OCI-LY1 (cell line): ENCODE data around the gene STXBP6.

Experiments
- H2AFZ ChIP-seq: fragments of 200-600 bp; sonication (generic), shearing (Covaris generic); 2 replicates; pipeline ENCODE4 v1.6.0; 2014; ENCODE audit warnings: antibody characterized with exemption, mild to moderate bottlenecking, low read length
- H3F3A ChIP-seq: fragments of 200-600 bp; sonication (generic), shearing (Covaris generic); 2 replicates; pipeline ENCODE4 v1.6.0; 2014; ENCODE audit warnings: mild to moderate bottlenecking, antibody characterized with exemption, low read length, moderate library complexity; ENCODE audit not compliant: insufficient read depth
- H3K27ac ChIP-seq: fragments of 200-600 bp; sonication (generic); 2 replicates; pipeline ENCODE4 v1.5.1; 2014; ENCODE audit warnings: low read length, mixed run types, mild to moderate bottlenecking, low read depth; ENCODE audit not compliant: poor library complexity, severe bottlenecking
- H3K27me3 ChIP-seq: fragments of 200-600 bp; sonication (generic); 2 replicates; pipeline ENCODE4 v1.6.0; 2014; ENCODE audit warnings: antibody characterized with exemption, mild to moderate bottlenecking, low read length, moderate library complexity; ENCODE audit not compliant: insufficient read depth
- H3K36me3 ChIP-seq: fragments of 200-600 bp; sonication (generic); 2 replicates; pipeline ENCODE4 v1.6.1; 2014; ENCODE audit warnings: mild to moderate bottlenecking, antibody characterized with exemption, low read length, moderate library complexity, mixed read lengths; ENCODE audit not compliant: insufficient read depth
- H3K4me1 ChIP-seq: fragments of 200-600 bp; sonication (generic); 2 replicates; pipeline ENCODE4 v1.5.1; 2014; ENCODE audit warnings: mild to moderate bottlenecking, low read length, moderate library complexity; ENCODE audit not compliant: insufficient read depth, severe bottlenecking
- H3K4me2 ChIP-seq: fragments of 200-600 bp; sonication (generic), shearing (Covaris generic); 2 replicates; pipeline ENCODE4 v1.6.1; 2014; ENCODE audit warnings: low read length
- H3K4me3 ChIP-seq: fragments of 200-600 bp; sonication (generic); 2 replicates; pipeline ENCODE4 v1.5.1; 2014; ENCODE audit warnings: low read length, low read depth, mild to moderate bottlenecking, mixed read lengths; ENCODE audit not compliant: poor library complexity, severe bottlenecking
- H3K79me2 ChIP-seq: fragments of 200-600 bp; shearing (Covaris generic); 2 replicates; pipeline ENCODE4 v1.6.1; 2016; ENCODE audit warnings: mixed run types, low read length, mixed read lengths; ENCODE audit not compliant: insufficient read depth
- H3K9ac ChIP-seq: fragments of 200-600 bp; sonication (generic), shearing (Covaris generic); 2 replicates; pipeline ENCODE4 v1.6.1; 2014; ENCODE audit warnings: mild to moderate bottlenecking, low read length, mixed read lengths
- H3K9me2 ChIP-seq: fragments of 200-600 bp; sonication (generic), shearing (Covaris generic); 2 replicates; pipeline ENCODE4 v1.6.1; 2014; ENCODE audit warnings: low read depth, mild to moderate bottlenecking, low read length, mixed read lengths
- H3K9me3 ChIP-seq: fragments of 200-600 bp; shearing (Covaris generic); 2 replicates; pipeline ENCODE4 v1.6.1; 2014; ENCODE audit warnings: low read length, mixed read lengths
- H4K20me1 ChIP-seq: fragments of 200-600 bp; sonication (generic), shearing (Covaris generic); 2 replicates; pipeline ENCODE4 v1.6.0; 2016; ENCODE audit warnings: mild to moderate bottlenecking, low read length; ENCODE audit not compliant: insufficient read depth
- CTCF ChIP-seq: fragments of 200-600 bp; sonication (generic), shearing (Covaris generic); IDR thresholded peaks from 2 replicates; pipeline ENCODE4 v1.5.1; 2017; ENCODE audit warnings: mild to moderate bottlenecking, antibody characterized with exemption, low read length, moderate library complexity, mixed read lengths
- EZH2 ChIP-seq: fragments of 200-600 bp; sonication (generic), shearing (Covaris generic); IDR thresholded peaks from 2 replicates; pipeline ENCODE4 v1.8.0; 2017; ENCODE audit warnings: borderline replicate concordance, mixed run types, mild to moderate bottlenecking, antibody characterized with exemption, low read length, moderate library complexity, mixed read lengths

STXBP6 gene

DNA sequence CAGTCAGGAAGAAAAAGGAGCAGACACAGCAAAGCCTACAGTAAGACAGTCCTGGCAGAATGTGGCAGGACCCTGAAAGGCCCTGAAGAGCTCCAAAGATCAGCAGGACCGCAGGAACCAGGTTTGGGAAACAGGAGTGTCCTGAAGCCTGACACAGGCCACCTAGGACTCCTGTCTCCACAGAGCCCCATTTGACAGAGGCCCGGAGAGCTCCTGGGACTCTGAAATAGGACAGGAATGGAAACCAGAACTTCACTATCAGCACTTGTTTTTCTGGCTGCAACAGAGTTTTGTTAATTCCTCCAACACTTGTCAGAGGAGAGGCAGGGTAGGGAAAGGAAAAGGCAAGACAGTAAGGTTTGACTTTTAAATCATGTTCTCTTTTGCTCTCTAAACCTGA, 12.9 kb downstream of the STXBP6 start:
- Histone ChIP-seq H3F3A (no peaks in the 10 kb centered on the region), H3K79me2 (no peaks in the 10 kb centered on the region), H3K9me3 (no peaks in the 10 kb centered on the region), H2AFZ (no peak overlapping the region), H3K4me3 (no peak overlapping the region), H3K4me1 (no peaks in the 10 kb centered on the region), H3K9ac (no peak overlapping the region), H3K27ac (no peak overlapping the region), H3K36me3 (no peaks in the 10 kb centered on the region), H3K4me2 (no peak overlapping the region), H3K9me2 (no peaks in the 10 kb centered on the region), H3K27me3 (no peaks in the 10 kb centered on the region), H4K20me1 (no peaks in the 10 kb centered on the region)
- TF ChIP-seq CTCF: no peak
- no peak for TF ChIP-seq EZH2

DNA sequence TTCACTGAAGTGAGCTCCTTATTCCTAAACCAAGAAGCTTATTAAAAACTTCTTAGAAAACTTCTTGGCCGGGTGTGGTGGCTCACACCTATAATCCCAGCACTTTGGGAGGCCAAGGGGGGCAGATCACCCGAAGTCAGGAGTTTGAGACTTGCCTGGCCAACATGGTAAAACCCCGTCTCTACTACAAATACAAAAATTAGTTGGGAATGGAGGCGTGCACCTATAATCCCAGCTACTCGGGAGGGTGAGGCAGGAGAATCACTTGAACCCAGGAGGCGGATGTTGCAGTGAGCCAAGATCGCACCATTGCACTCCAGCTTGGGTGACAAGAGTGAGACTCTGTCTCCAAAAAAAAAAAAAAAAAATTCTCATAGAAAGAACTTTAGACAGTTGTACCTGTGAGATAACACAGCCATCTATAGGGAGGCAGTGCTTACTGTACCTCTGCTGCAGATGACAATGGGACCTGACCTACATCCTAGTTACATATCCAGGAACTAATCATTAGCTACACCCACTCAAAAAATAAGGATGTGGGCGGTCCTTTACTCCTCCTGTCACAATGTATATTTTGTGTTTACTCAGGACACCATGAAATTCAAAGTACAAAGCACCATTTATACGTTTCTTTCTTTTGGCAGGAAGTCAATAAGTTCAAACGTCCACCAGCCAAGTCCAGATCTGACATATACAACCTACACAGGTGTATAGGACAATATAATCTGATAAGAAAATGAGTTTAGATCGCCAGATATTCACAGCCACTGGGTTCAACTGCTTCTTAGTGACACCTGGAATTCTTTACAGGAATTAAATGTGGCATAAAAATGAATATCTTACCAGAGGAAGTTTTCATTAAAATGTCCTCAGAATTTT, 14.9 kb downstream of the STXBP6 start:
- Histone ChIP-seq H2AFZ (no peak overlapping the region), H3K27me3 (no peaks in the 10 kb centered on the region), H3K36me3 (no peaks in the 10 kb centered on the region), H3K4me3 (no peak overlapping the region), H3K4me2 (no peak overlapping the region), H3K4me1 (no peaks in the 10 kb centered on the region), H3K79me2 (no peaks in the 10 kb centered on the region), H3K9me2 (no peaks in the 10 kb centered on the region), H3K27ac (no peak overlapping the region), H4K20me1 (no peaks in the 10 kb centered on the region), H3K9me3 (no peaks in the 10 kb centered on the region), H3F3A (no peaks in the 10 kb centered on the region), H3K9ac (no peak overlapping the region)
- no peak for TF ChIP-seq CTCF

GRCh38 chr14:25033358-25033757, 16.6 kb downstream of the STXBP6 start:
- Histone ChIP-seq H3K4me1 (no peaks in the 10 kb centered on the region), H3K9me3 (no peaks in the 10 kb centered on the region), H3F3A (no peaks in the 10 kb centered on the region), H3K27ac (no peak overlapping the region), H3K27me3 (no peaks in the 10 kb centered on the region), H3K36me3 (no peaks in the 10 kb centered on the region), H3K4me3 (no peak overlapping the region), H2AFZ (no peak overlapping the region), H3K4me2 (no peak overlapping the region), H3K79me2 (no peaks in the 10 kb centered on the region), H4K20me1 (no peaks in the 10 kb centered on the region), H3K9ac (no peak overlapping the region), H3K9me2 (no peaks in the 10 kb centered on the region)
- TF ChIP-seq CTCF (no peak), EZH2 (no peak)
